GM12878 (cell line): Measurements from ENCODE around the gene TUBGCP3. TPM values are rescaled to one million over a fixed set of nuclear protein-coding genes. Genes with fewer than 3 reads are reported as not detected.

Experiments used
- ATAC-seq: fragments of 200-7000 bp; cut with Tn5 transposase; 3 replicates; pipeline ENCODE4 v1.9.1; 2020; ENCODE audit warnings: mild to moderate bottlenecking, moderate library complexity
- BruUV-seq: library from RNA; stranded (reverse); fragments of 400-500 nt; replicated peaks from 2 replicates; lab custom pipeline; 2021; lab: Mats Ljungman, UMichigan
- CTCF ChIA-PET: fragments of 300-600 bp; sonication (Branson Sonifier 250); formaldehyde crosslinking; extraction: SDS; loops from one replicate; lab custom pipeline; 2021; ENCODE audit warnings: inconsistent platforms; lab: Yijun Ruan, JAX
- POLR2A ChIA-PET: fragments of 350-600 bp; formaldehyde crosslinking; extraction: SDS; loops from one replicate; lab custom pipeline; 2021; ENCODE audit warnings: inconsistent platforms; lab: Charles Lee
- RAD21 ChIA-PET: fragments of 300-600 bp; sonication (Branson Sonifier 250); formaldehyde crosslinking; loops from one replicate; lab custom pipeline; 2023; ENCODE audit warnings: antibody characterized with exemption; ENCODE audit not compliant: unreplicated experiment; lab: Charles Lee
- SMC1A ChIA-PET: fragments of 300-600 bp; sonication (Branson Sonifier 250); formaldehyde crosslinking; loops from one replicate; lab custom pipeline; 2023; ENCODE audit not compliant: unreplicated experiment, uncharacterized antibody; lab: Charles Lee
- DNase-seq: peaks from one replicate; pipeline ENCODE4 v3.0.0-alpha.2; 2011; ENCODE audit warnings: low read depth, low spot score
- FAIRE-seq: peaks from 3 replicates; lab custom pipeline; 2011; peaks lifted over from hg19 to GRCh38; lab: Jason Lieb, UNC
- H2AFZ ChIP-seq: 2 replicates; pipeline ENCODE4 v1.6.0; 2011; ENCODE audit warnings: low read depth, low read length, control low read depth; ENCODE audit not compliant: control insufficient read depth
- H3K27ac ChIP-seq: 2 replicates; pipeline ENCODE4 v1.5.1; 2011; ENCODE audit warnings: control low read depth; ENCODE audit not compliant: control insufficient read depth, insufficient read depth
- H3K27me3 ChIP-seq, 2 experiments: replicated peaks in 1 of 2; 2 replicates each; pipeline versions ENCODE4 v1.6.0 to v1.6.1; 2011; ENCODE audit warnings: low read length in 1 of 2; ENCODE audit not compliant: control insufficient read depth in 2 of 2, insufficient read depth in 2 of 2
- H3K36me3 ChIP-seq, 2 experiments: 2 replicates each; pipeline ENCODE4 v1.5.1; 2011; ENCODE audit warnings: low read length in 1 of 2; ENCODE audit not compliant: control insufficient read depth in 2 of 2, insufficient read depth in 2 of 2
- H3K4me1 ChIP-seq: 2 replicates; pipeline ENCODE4 v1.6.1; 2011; ENCODE audit warnings: mild to moderate bottlenecking, low read length, moderate library complexity, mixed read lengths; ENCODE audit not compliant: control insufficient read depth, insufficient read depth
- H3K4me2 ChIP-seq: 2 replicates; pipeline ENCODE4 v1.6.0; 2011; ENCODE audit warnings: control low read depth; ENCODE audit not compliant: control insufficient read depth, insufficient read depth
- H3K4me3 ChIP-seq: fragments of 200-600 bp; sonication (generic); 2 replicates; pipeline ENCODE4 v1.5.1; 2016
- H3K79me2 ChIP-seq: 2 replicates; pipeline ENCODE4 v1.6.0; 2011; ENCODE audit warnings: low read length; ENCODE audit not compliant: control insufficient read depth, insufficient read depth
- H3K9ac ChIP-seq: 2 replicates; pipeline ENCODE4 v1.8.0; 2011; ENCODE audit warnings: low read length, control low read depth, mixed read lengths; ENCODE audit not compliant: control insufficient read depth, insufficient read depth
- H3K9me3 ChIP-seq: replicated peaks from 3 replicates; pipeline ENCODE4 v1.5.1; 2011; ENCODE audit warnings: mild to moderate bottlenecking, low read length; ENCODE audit not compliant: control insufficient read depth, insufficient read depth
- H4K20me1 ChIP-seq: 2 replicates; pipeline ENCODE4 v1.6.0; 2011; ENCODE audit not compliant: control insufficient read depth, insufficient read depth
- BCL11A ChIP-seq: IDR thresholded peaks from 2 replicates; pipeline ENCODE4 v1.6.1; 2011; ENCODE audit warnings: low read depth, low read length
- BHLHE40 ChIP-seq, 2 experiments: fragments of 450-650 bp in 1 of 2; IDR thresholded peaks; 2 replicates each; pipeline ENCODE4 v1.6.1; 2011 to 2017; ENCODE audit warnings: low read depth in 2 of 2, borderline replicate concordance in 1 of 2, improper control_type of control experiment in 1 of 2, low read length in 1 of 2, mild to moderate bottlenecking in 1 of 2
- CREM ChIP-seq: IDR thresholded peaks from 2 replicates; pipeline ENCODE4 v1.6.1; 2014; ENCODE audit warnings: antibody characterized with exemption, low read depth
- ELK1 ChIP-seq: IDR thresholded peaks from 2 replicates; pipeline ENCODE4 v1.6.1; 2012; ENCODE audit warnings: low read depth, low read length, improper control_type of control experiment
- IKZF1 ChIP-seq: fragments of 450-650 bp; conservative IDR thresholded peaks from 2 replicates; pipeline ENCODE4 v1.6.1; 2017; ENCODE audit warnings: antibody characterized with exemption, mild to moderate bottlenecking
- IKZF2 ChIP-seq, 2 experiments: fragments of 450-650 bp; IDR thresholded peaks; 2 replicates each; pipeline ENCODE4 v1.6.1; 2017; ENCODE audit warnings: mild to moderate bottlenecking in 2 of 2, moderate library complexity in 2 of 2
- NFXL1 ChIP-seq: fragments of 450-650 bp; IDR thresholded peaks from 2 replicates; pipeline ENCODE4 v1.6.1; 2017; ENCODE audit warnings: antibody characterized with exemption, mild to moderate bottlenecking, borderline replicate concordance
- PAX5 ChIP-seq: IDR thresholded peaks from 2 replicates; pipeline ENCODE4 v1.6.1; 2011; ENCODE audit warnings: low read depth, low read length, borderline replicate concordance
- POU2F2 ChIP-seq: IDR thresholded peaks from 3 replicates; pipeline ENCODE4 v1.6.1; 2011; ENCODE audit warnings: low read depth, mild to moderate bottlenecking, low read length, borderline replicate concordance
- PRDM15 ChIP-seq: fragments of 450-650 bp; formaldehyde crosslinking; IDR thresholded peaks from 2 replicates; pipeline ENCODE4 v1.4.0; 2020; ENCODE audit warnings: mild to moderate bottlenecking, moderate library complexity
- YY1 ChIP-seq: IDR thresholded peaks from 2 replicates; pipeline ENCODE4 v1.6.1; 2011; ENCODE audit warnings: low read depth, mild to moderate bottlenecking, low read length
- ZNF207 ChIP-seq: fragments of 450-650 bp; IDR thresholded peaks from 2 replicates; pipeline ENCODE4 v1.6.1; 2014; ENCODE audit warnings: antibody characterized with exemption, mild to moderate bottlenecking, borderline replicate concordance
- ZNF217 ChIP-seq: fragments of 450-650 bp; IDR thresholded peaks from 2 replicates; pipeline ENCODE4 v1.6.1; 2017; ENCODE audit warnings: antibody characterized with exemption, mild to moderate bottlenecking
- ZSCAN29 ChIP-seq: fragments of 450-650 bp; IDR thresholded peaks from 2 replicates; pipeline ENCODE4 v1.6.1; 2017; ENCODE audit warnings: mild to moderate bottlenecking, moderate library complexity
- WGBS: methylation state at CpG from one replicate; pipeline ENCODE4 v1.1.6; 2016; ENCODE audit warnings: low lambda C conversion rate; ENCODE audit not compliant: insufficient replicate concordance, insufficient coverage; ENCODE audit errors: missing lambda C conversion rate; 5-methylcytosine and 5-hydroxymethylcytosine counted together
- in situ Hi-C: fragments of 300-500 bp; cut with MboI; formaldehyde crosslinking; loops from 9 replicates; pipeline ENCODE4 v1.14.3; 2018; ENCODE audit warnings: mixed read lengths
- intact Hi-C: fragments of 100-400 bp; cut with micrococcal nuclease; formaldehyde crosslinking; loops from one replicate; pipeline ENCODE4 v1.14.2; 2022; ENCODE audit not compliant: unreplicated experiment
- polyA plus RNA-seq, 11 experiments: library from polyadenylated mRNA; depleted of rRNA in 4 of 11; unstranded in 6 of 11; stranded (reverse) in 5 of 11; fragments of >200 nt; fragmentation: Nextera tagmentation in 4 of 11; fragmentation: Illumina TruSeq in 1 of 11; extraction: Ambion mirVana in 4 of 11; extraction: Trizol in 1 of 11; gene quantifications; 1 replicate in 1 of 11; 2 replicates in 10 of 11; pipeline versions ENCODE4 v1.2.1 to v1.2.3, GENCODE V29; 2011 to 2016; ENCODE audit warnings: inconsistent platforms in 2 of 11, missing spikeins in 2 of 11, low read depth in 1 of 11
- total RNA-seq, 4 experiments: library from RNA; depleted of rRNA in 3 of 4; stranded (reverse); fragments of >200 nt in 3 of 4; fragmentation: Illumina TruSeq in 1 of 4; extraction: Trizol in 1 of 4; gene quantifications; 2 replicates each; pipeline versions ENCODE4 v1.2.1 to v1.2.3, GENCODE V29; 2013 to 2021
- TF ChIP-seq, protein P1 (sequence below): fragments of 450-650 bp; IDR thresholded peaks from 2 replicates; pipeline ENCODE4 v1.6.1; 2017; ENCODE audit warnings: mild to moderate bottlenecking, moderate library complexity

The TUBGCP3 gene
- total and polyA plus RNA-seq, 10 of the 15 experiments (the other 5 are each of a cell fraction or from before 2014, with no cell fraction given), result 4.0 to 34.0 (median 22.6) TPM

- no peaks in the 10 kb centered on the region for H3K36me3 ChIP-seq
- in situ Hi-C loops (loop anchor here (25.0 kb wide), 1 partner anchor 1351 kb away; no protein-coding TSS in a partner anchor), intact Hi-C loops (no loop called here)
- H3K27ac ChIP-seq, result no peak overlapping the region
- ChIA-PET RAD21 (no interaction called here), POLR2A (no interaction called here), SMC1A (no interaction called here), CTCF (no interaction called here)
- H3K4me1 ChIP-seq, result no peaks in the 10 kb centered on the region
- no peak for ATAC-seq
- H3K79me2 ChIP-seq, result no peaks in the 10 kb centered on the region
- H3K9me3 ChIP-seq, result no peaks in the 10 kb centered on the region
- H3K4me3 ChIP-seq, result no peak overlapping the region
- TF ChIP-seq YY1 (no peak), BHLHE40 (IDR thresholded peaks at IDR 0.05; ENCODE audit: borderline replicate concordance in 1 of 2, low read depth in 2 of 2, low read length in 1 of 2) (no peak), PAX5 (no peak), POU2F2 (no peak), BCL11A (no peak), IKZF2 (IDR thresholded peaks at IDR 0.05) (no peak), CREM (no peak), ZSCAN29 (no peak), ELK1 (no peak), PRDM15 (CRISPR knock-in tag) (no peak), ZNF207 (no peak), ZNF217 (no peak), IKZF1 (no peak), NFXL1 (no peak)
- TF ChIP-seq, protein P1, sequence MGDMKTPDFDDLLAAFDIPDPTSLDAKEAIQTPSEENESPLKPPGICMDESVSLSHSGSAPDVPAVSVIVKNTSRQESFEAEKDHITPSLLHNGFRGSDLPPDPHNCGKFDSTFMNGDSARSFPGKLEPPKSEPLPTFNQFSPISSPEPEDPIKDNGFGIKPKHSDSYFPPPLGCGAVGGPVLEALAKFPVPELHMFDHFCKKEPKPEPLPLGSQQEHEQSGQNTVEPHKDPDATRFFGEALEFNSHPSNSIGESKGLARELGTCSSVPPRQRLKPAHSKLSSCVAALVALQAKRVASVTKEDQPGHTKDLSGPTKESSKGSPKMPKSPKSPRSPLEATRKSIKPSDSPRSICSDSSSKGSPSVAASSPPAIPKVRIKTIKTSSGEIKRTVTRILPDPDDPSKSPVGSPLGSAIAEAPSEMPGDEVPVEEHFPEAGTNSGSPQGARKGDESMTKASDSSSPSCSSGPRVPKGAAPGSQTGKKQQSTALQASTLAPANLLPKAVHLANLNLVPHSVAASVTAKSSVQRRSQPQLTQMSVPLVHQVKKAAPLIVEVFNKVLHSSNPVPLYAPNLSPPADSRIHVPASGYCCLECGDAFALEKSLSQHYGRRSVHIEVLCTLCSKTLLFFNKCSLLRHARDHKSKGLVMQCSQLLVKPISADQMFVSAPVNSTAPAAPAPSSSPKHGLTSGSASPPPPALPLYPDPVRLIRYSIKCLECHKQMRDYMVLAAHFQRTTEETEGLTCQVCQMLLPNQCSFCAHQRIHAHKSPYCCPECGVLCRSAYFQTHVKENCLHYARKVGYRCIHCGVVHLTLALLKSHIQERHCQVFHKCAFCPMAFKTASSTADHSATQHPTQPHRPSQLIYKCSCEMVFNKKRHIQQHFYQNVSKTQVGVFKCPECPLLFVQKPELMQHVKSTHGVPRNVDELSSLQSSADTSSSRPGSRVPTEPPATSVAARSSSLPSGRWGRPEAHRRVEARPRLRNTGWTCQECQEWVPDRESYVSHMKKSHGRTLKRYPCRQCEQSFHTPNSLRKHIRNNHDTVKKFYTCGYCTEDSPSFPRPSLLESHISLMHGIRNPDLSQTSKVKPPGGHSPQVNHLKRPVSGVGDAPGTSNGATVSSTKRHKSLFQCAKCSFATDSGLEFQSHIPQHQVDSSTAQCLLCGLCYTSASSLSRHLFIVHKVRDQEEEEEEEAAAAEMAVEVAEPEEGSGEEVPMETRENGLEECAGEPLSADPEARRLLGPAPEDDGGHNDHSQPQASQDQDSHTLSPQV, result no peak
- H4K20me1 ChIP-seq, result no peaks in the 10 kb centered on the region
- H3K4me2 ChIP-seq, result no peak overlapping the region
- H3K27me3 ChIP-seq, result no peaks in the 10 kb centered on the region
- no peak overlapping the region for H2AFZ ChIP-seq
- FAIRE-seq, result no peak
- H3K9ac ChIP-seq, result no peak overlapping the region
- no peak for DNase-seq
- no TSS peak for BruUV-seq
- WGBS, result 0% methylated on average over 2 of the region's 2 CpGs
Measured at GRCh38 chr13:112438515-112438914, 149.4 kb downstream of the TUBGCP3 start.
